Effector memory CD8-positive, alpha-beta T cell (primary cell): ENCODE results near the gene PLEKHA7.

Experiments used
- ATAC-seq: fragments of 150-1000 bp; cut with Tn5 transposase; replicated peaks from 2 replicates; pipeline ENCODE4 v1.10.0; 2021; ENCODE audit warnings: mild to moderate bottlenecking, moderate library complexity
- DNase-seq, 3 experiments: peaks; one replicate each; pipeline ENCODE4 v3.0.0; 2021
- H3K27ac Mint-ChIP-seq, 2 donors: one replicate each; pipeline ENCODE4 v1.8.0; 2022; ENCODE audit warnings: mild to moderate bottlenecking in 2 of 2, mixed read lengths in 2 of 2, moderate library complexity in 2 of 2
- H3K27me3 Mint-ChIP-seq, 2 donors: one replicate each; pipeline ENCODE4 v1.8.0; 2022; ENCODE audit warnings: mixed read lengths in 2 of 2
- H3K36me3 Mint-ChIP-seq: one replicate; pipeline ENCODE4 v1.8.0; 2022; ENCODE audit warnings: mild to moderate bottlenecking, moderate library complexity, mixed read lengths; ENCODE audit not compliant: insufficient read depth
- H3K4me1 Mint-ChIP-seq, 2 donors: one replicate each; pipeline ENCODE4 v1.8.0; 2022; ENCODE audit warnings: low read depth in 2 of 2, mixed read lengths in 2 of 2
- H3K4me3 Mint-ChIP-seq, 2 donors: one replicate each; pipeline ENCODE4 v1.8.0; 2022; ENCODE audit warnings: mild to moderate bottlenecking in 2 of 2, mixed read lengths in 2 of 2, moderate library complexity in 2 of 2
- H3K9me3 Mint-ChIP-seq, 2 donors: one replicate each; pipeline ENCODE4 v1.8.0; 2022; ENCODE audit warnings: mixed read lengths in 2 of 2

PLEKHA7 gene

DNA sequence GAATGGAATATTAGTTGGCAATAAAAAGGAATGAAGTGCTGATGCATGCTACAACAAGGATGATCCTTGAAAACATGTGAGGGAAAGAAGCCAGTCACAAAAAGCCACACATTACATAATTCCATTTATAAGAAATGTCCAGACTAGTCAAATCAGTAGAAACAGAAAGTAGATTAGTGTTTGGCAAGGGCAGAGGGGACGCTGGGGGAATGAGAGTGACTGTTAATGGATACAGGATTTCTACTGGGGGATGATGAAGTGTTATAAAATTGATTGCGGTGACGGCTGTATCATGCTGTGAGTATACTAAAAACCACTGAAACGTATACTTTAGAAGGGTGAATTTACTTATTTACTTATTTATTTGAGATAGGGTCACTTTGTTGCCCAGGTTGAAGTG, 217.9 kb downstream of the PLEKHA7 start:
- Mint-ChIP-seq H3K36me3 (peaks cover 3% of the 10 kb centered on the region), H3K27me3 (peaks cover 0 to 4% of the 10 kb centered on the region in 2 donors), H3K9me3 (no peaks in the 10 kb centered on the region), H3K4me1 (peaks cover 0 to 41% of the 10 kb centered on the region in 2 donors), H3K27ac (no peak overlapping the region), H3K4me3 (no peak overlapping the region)
- DNase-seq, result no peak
- no peak for ATAC-seq

DNA sequence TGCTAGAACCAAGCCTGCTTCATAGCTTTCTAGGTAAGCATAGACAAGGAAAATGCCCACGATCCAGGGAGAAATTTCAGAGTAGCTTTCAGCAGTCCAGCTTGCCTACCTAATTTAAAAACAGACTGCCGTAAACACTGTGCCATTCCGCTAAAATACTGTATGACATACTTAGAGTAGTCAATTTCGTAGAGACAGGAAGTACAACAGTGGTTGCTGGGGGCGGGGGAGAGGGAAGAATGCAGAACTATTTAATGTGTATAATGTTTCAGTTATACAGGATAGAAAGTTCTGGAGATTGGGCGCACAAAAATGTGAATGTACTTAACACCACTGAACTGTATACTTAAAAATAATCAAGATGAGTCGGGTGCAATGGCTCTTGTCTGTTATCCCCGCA, 219.1 kb downstream of the PLEKHA7 start:
- Mint-ChIP-seq H3K4me1 (peaks cover 0 to 35% of the 10 kb centered on the region in 2 donors), H3K4me3 (peak overlapping the region in 1 of 2 donors; percentile 79), H3K36me3 (peaks cover 3% of the 10 kb centered on the region), H3K27ac (peak overlapping the region in 1 of 2 donors; percentile 90), H3K9me3 (no peaks in the 10 kb centered on the region), H3K27me3 (peaks cover 0 to 4% of the 10 kb centered on the region in 2 donors)
- DNase-seq (no peak), ATAC-seq (peak; percentile 76)

DNA sequence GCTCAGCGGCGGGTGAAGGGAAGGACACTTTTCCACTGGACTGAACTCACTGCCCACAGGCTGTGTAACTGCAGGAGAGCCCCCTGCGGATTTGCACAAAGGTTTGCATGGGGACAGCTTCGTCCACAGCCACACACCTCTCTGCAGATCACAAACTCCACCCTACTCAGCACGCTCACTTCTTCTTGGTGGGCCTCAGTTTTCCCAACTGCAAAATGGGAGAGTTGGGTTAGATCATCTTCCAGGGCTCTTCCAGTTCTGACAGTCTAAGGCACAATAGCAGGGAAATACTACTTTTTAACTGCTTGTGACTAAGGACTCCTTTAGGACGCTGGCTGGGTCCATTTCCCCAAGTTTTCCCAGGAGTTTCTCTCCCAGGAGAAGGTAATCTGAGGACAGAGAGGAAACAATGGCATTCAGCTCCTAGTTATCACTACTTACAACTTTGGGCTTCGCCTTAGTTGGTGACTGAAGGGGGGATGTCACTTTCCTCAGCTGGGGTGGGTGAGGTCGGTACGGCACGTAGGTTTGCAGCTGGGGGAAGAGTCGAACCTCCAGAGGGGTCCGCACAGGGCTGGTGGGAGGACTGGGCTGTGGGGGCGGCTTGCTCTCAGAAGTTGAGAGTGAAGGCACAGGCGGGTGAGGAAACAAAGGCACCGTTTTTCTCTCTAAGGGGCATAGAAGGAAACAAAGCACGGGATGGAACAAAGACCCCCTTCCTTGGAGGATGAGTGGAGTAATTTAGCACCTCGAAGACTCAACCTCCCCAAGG, 220.0 kb downstream of the PLEKHA7 start:
- no peaks in the 10 kb centered on the region for H3K9me3 Mint-ChIP-seq
- H3K4me3 Mint-ChIP-seq, result peak overlapping the region in 1 of 2 donors; percentile 79
- no peak for DNase-seq
- H3K4me1 Mint-ChIP-seq, result peaks cover 0 to 35% of the 10 kb centered on the region in 2 donors
- peaks cover 3% of the 10 kb centered on the region for H3K36me3 Mint-ChIP-seq
- peaks cover 0 to 4% of the 10 kb centered on the region in 2 donors for H3K27me3 Mint-ChIP-seq
- no peak for ATAC-seq
- peak overlapping the region in 1 of 2 donors; percentile 90 for H3K27ac Mint-ChIP-seq

DNA sequence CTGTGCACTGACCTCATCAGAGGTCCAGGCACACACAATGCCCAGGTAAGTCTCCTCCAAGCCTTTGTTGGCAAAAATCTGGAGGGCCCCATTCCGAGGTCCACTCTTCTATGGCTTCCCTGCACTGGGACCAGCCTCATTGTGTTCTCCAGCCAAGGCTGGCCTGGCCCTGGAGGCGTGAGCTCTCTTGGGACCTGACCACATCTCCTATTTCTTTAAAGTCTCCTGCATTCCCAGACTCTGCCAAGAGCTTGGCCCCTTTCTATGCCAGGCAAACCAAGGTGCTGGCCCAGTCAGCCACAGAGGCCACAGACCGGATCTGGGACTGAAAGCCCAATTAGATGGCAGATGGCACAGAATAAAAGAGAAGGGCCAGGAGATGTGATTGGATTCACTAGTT, 220.7 kb downstream of the PLEKHA7 start:
- DNase-seq, result no peak
- H3K36me3 Mint-ChIP-seq, result peaks cover 6% of the 10 kb centered on the region
- ATAC-seq, result no peak
- peak overlapping the region in 1 of 2 donors; percentile 79 for H3K4me3 Mint-ChIP-seq
- H3K9me3 Mint-ChIP-seq, result no peaks in the 10 kb centered on the region
- H3K27ac Mint-ChIP-seq, result peak overlapping the region in 1 of 2 donors; percentile 66
- H3K27me3 Mint-ChIP-seq, result peaks cover 0 to 4% of the 10 kb centered on the region in 2 donors
- H3K4me1 Mint-ChIP-seq, result peaks cover 0 to 37% of the 10 kb centered on the region in 2 donors

DNA sequence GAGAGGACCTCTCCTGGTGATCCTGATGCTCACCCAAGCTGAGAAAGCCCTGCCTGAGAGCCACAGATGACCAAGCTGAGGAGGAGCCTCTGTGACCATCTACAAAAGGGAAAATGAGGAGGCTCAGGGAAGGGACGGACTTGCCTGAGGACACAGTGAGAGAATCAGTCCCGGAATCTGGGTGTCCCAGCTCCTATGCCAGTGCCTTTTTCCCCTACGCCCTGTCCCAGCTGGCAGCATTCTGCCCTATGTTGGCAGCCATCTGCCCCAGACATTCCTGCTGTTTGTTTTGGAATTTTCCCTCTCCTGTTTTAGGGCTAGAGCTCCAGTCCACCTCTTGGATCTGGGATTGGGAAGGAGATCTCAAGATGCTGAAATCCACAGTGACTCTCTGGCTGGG, 221.2 kb downstream of the PLEKHA7 start:
- peak overlapping the region in 1 of 2 donors; percentile 10 for H3K4me3 Mint-ChIP-seq
- H3K36me3 Mint-ChIP-seq, result peaks cover 6% of the 10 kb centered on the region
- H3K27me3 Mint-ChIP-seq, result peaks cover 0 to 4% of the 10 kb centered on the region in 2 donors
- no peak for ATAC-seq
- H3K27ac Mint-ChIP-seq, result peak overlapping the region in 1 of 2 donors; percentile 66
- no peaks in the 10 kb centered on the region for H3K9me3 Mint-ChIP-seq
- H3K4me1 Mint-ChIP-seq, result peaks cover 0 to 35% of the 10 kb centered on the region in 2 donors
- no peak for DNase-seq

DNA sequence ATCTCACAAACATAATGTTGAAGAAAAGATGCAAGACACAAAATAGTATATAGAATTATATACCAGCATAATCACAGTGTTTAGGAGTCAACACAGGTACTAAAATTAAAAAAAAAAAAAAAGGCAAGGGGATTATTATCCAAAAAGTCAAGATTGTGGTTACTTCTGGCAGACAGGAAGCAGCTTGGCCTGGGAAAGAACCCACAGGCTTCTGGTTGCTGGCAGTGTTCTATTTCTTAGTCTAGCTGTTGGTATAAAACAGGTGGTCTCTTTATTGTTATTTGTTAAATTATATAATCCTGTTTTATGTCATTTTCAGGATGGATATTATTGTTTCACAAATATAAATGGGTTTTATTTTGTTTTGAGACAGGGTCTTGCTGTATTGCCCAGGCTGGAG, 221.8 kb downstream of the PLEKHA7 start:
- peak overlapping the region in 1 of 2 donors; percentile 66 for H3K27ac Mint-ChIP-seq
- peaks cover 6% of the 10 kb centered on the region for H3K36me3 Mint-ChIP-seq
- DNase-seq (no peak), ATAC-seq (peak; percentile 34)
- H3K4me3 Mint-ChIP-seq, result no peak overlapping the region
- no peaks in the 10 kb centered on the region for H3K9me3 Mint-ChIP-seq
- H3K27me3 Mint-ChIP-seq, result peaks cover 0 to 4% of the 10 kb centered on the region in 2 donors
- H3K4me1 Mint-ChIP-seq, result peaks cover 0 to 35% of the 10 kb centered on the region in 2 donors

DNA sequence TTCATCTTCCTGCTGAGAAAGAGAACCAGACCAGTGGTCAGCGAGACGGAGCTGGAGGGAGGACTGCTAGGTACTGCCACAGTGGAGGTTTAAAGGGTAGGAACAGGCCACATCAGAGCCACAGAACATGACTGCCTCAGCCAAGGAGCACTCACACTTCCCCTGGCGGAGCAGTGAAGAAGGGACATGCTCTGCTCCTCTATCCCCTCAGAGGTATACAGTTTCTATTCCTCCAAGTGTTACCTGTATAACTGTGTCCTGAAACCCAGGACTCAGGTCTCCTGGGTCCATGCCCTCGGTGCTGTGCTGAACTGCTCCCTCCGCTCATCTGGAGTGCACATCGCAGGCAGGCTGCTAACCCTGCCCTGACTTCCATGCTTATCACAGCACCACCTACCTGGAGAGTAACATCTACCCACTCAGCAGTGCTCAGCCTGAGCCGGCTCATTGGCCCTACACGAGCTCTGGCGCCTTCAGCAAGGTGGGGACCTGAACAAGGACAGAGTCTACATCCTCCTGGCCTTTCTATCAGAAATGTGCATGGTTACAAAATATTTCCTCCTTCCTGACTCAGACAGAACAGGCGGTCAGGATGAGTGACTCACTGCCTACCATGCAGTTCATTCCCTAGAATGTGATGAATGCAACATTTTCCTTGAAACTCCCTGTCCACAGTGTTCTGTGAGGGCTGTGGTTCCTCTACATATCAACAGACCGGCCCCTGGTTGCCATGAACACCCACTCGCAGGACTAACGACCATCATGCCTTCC, 222.8 kb downstream of the PLEKHA7 start:
- peak overlapping the region in 1 of 2 donors; percentile 66 for H3K27ac Mint-ChIP-seq
- peaks cover 0 to 4% of the 10 kb centered on the region in 2 donors for H3K27me3 Mint-ChIP-seq
- DNase-seq (no peak), ATAC-seq (no peak)
- peaks cover 0 to 35% of the 10 kb centered on the region in 2 donors for H3K4me1 Mint-ChIP-seq
- peaks cover 6% of the 10 kb centered on the region for H3K36me3 Mint-ChIP-seq
- no peaks in the 10 kb centered on the region for H3K9me3 Mint-ChIP-seq
- H3K4me3 Mint-ChIP-seq, result peak overlapping the region in 1 of 2 donors; percentile 29

DNA sequence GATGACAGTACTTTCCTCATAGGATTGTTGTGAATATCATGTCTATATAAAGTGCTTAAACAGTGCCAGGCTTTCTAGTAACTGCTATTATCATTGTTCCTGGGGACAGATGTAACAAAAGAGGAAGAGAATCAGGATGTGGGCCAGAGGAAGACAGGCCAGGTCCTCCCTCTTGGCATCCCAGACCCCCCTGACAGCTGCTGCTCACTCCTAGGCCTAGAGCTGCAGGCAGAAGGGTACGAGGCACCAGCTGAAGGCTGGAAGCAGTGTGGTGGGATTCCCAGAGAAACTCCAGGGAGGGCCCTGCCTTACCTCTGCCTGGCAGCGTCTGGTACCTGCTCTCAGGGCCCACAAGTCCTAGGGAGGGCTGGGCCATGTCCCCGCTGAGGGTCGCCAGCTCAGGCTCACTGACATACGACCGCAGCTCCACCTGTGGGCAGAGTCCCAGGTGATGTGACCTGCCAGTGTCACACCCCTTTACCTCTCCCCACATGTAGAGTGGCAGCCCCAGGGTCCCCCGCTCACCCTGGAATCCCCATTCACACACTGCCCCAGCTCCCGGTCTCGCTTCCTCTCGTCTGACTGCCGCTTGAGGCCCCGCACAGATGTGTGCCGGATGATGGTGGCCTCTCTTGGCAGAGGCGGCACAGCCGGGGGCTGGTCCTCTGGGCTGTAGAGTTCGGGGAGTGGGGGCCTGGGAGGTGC, 223.6 kb downstream of the PLEKHA7 start:
- peak overlapping the region; percentile 22 to 83 for H3K27ac Mint-ChIP-seq

DNA sequence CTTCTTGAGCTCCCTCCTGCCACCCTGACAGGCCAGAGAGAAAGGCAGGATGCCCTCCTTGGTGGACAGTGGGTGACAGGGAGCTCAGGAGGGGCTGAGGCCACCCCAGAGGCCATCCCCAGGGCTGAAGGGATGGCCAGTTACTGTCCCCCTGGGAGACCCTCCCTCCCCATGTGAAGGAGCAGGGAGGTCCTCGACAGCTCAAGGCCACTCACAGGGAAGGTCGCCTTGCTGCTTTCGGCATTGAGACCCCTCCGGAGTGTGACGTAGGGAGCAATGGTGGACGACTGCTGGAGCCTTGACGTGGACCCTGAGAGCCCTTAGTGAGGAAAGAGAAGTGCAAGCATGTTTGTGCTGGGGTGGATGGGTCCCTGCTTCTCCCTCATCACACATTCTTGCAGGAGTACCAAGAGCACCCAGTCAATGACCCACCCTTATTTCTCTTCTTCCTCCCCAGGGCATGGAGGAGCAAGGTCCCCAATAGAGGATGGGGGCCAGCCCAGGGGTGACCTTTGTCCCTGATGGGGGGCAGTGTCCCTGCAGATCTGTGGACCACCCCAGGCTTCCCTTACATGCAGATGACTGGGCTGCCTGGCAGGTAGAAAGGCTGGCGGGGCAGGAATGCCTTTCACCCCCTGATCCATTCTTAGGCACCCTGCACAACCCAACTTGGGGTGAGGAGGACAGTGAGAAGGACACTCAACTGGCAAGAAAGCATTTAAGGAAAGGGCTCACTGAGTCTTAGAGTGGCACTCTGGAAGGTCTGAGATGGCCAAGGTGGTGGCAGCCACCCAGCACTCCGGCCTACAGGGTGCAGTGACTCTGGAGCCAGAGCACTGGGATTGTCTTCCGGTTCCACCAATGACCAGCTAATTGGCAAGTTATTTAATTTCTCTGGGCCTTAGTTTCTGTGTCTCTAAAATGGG, 224.4 kb downstream of the PLEKHA7 start:
- Mint-ChIP-seq H3K27me3 (peaks cover 0 to under 1% of the 10 kb centered on the region in 2 donors), H3K4me3 (no peak overlapping the region), H3K4me1 (peaks cover 0 to 28% of the 10 kb centered on the region in 2 donors), H3K27ac (peak overlapping the region; percentile 22 to 83), H3K36me3 (peaks cover 3% of the 10 kb centered on the region), H3K9me3 (no peaks in the 10 kb centered on the region)
- DNase-seq (no peak), ATAC-seq (no peak)

More for the DNA sequence above, 223.6 kb downstream of the PLEKHA7 start:
- ATAC-seq, result no peak
- H3K4me1 Mint-ChIP-seq, result peaks cover 0 to 31% of the 10 kb centered on the region in 2 donors
- peak overlapping the region in 1 of 2 donors; percentile 29 for H3K4me3 Mint-ChIP-seq
- no peaks in the 10 kb centered on the region for H3K9me3 Mint-ChIP-seq
- H3K36me3 Mint-ChIP-seq, result peaks cover 3% of the 10 kb centered on the region
- H3K27me3 Mint-ChIP-seq, result peaks cover 0 to 4% of the 10 kb centered on the region in 2 donors
- no peak for DNase-seq

DNA sequence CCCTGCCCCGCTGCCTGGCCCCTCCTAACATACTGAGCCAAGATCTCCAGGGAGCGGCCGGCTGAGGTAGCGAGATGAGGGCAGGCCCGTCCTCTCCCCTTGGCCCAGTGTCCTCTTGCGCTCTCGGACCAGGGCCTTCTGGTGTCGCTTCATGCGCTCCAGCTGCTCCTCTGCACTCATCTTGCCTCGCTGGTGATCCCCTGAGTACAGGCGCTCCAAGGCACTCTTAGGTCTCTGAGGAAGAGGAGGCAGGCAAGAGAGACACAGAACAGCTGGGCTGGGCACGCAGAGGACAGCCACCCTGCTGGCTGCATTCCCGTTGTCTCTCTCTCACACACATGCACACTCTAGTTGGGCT, 225.2 kb downstream of the PLEKHA7 start:
- no peak for DNase-seq
- H3K27ac Mint-ChIP-seq, result peak overlapping the region in 1 of 2 donors; percentile 83
- H3K4me3 Mint-ChIP-seq, result no peak overlapping the region
- peaks cover 3% of the 10 kb centered on the region for H3K36me3 Mint-ChIP-seq
- H3K27me3 Mint-ChIP-seq, result no peaks in the 10 kb centered on the region
- ATAC-seq, result no peak
- no peaks in the 10 kb centered on the region for H3K9me3 Mint-ChIP-seq
- peaks cover 0 to 23% of the 10 kb centered on the region in 2 donors for H3K4me1 Mint-ChIP-seq

DNA sequence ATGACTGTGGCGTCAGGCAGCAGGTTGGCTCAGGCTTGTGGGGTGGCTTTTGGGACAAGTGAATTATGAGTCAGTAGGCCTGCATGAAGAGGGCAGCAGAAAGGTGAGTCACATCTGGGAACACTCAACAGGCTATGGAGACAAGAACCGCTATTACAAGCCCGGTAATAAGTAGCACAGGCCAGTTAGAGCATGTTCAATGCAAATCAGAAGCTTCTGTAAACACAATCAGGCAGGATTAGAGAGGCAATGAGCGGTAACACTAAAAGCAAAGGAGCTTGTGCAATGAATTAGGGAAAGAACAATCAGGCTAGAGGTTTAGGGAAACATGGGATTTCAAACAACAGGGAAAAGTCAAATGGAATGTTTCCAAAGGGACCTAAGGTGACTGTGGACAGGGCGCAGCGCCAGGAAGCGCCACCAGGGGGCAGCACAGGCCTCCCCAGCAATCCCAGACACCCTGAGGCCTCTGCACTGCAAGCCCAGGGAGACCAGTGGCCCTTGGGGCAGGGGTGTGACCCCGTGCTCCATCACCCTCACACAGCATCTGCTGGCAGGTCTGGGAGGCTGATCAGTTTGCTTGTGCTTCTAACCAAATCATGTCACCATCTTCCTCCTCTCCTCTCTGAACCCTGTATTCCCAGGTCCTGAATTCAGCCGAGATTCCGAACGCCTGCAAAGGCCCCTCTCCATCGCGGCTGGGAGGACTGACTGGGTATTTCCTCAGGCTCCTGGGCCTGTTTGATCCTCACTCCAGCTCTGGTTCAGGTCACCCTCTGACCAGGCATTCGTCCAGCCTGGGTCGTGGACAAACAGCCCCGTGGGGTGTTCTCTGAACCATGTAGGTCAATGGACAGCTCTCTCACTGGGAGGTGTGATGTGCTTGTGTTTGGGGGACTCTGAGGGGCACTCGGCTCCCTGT, 225.8 kb downstream of the PLEKHA7 start:
- no peaks in the 10 kb centered on the region for H3K9me3 Mint-ChIP-seq
- H3K36me3 Mint-ChIP-seq, result peaks cover 3% of the 10 kb centered on the region
- DNase-seq (peak; percentile 42 to 52 (median 46)), ATAC-seq (peak; percentile 77)
- no peak overlapping the region for H3K27ac Mint-ChIP-seq
- H3K27me3 Mint-ChIP-seq, result no peaks in the 10 kb centered on the region
- peaks cover 0 to 18% of the 10 kb centered on the region in 2 donors for H3K4me1 Mint-ChIP-seq
- H3K4me3 Mint-ChIP-seq, result no peak overlapping the region
